SK-N-SH treated with all-trans-retinoic acid at 6 μM for 48 hours (cell line): Measurements from ENCODE around the gene PGAP1.

Experiments used
- ATAC-seq: fragments of 200-7000 bp; cut with Tn5 transposase; 3 replicates; pipeline ENCODE4 v1.9.1; 2020; ENCODE audit warnings: mild to moderate bottlenecking, moderate library complexity
- ARNTL ChIP-seq: fragments of 450-650 bp; formaldehyde crosslinking; IDR thresholded peaks from 2 replicates; pipeline ENCODE4 v1.5.0; 2020; ENCODE audit warnings: low read depth, mild to moderate bottlenecking, moderate library complexity, borderline replicate concordance
- CREB5 ChIP-seq: fragments of 250-450 bp; sonication (Bioruptor Pico); IDR thresholded peaks from 2 replicates; pipeline ENCODE4 v1.5.1; 2020; ENCODE audit warnings: low read depth, mild to moderate bottlenecking, moderate library complexity
- CSDC2 ChIP-seq: fragments of 250-450 bp; sonication (Bioruptor Pico); IDR thresholded peaks from 2 replicates; pipeline ENCODE4 v1.5.0; 2020; ENCODE audit warnings: mild to moderate bottlenecking, moderate library complexity
- CSRNP3 ChIP-seq: fragments of 250-450 bp; sonication (Bioruptor Pico); IDR thresholded peaks from 2 replicates; pipeline ENCODE4 v1.5.1; 2021; ENCODE audit warnings: mild to moderate bottlenecking, moderate library complexity
- GLIS3 ChIP-seq: fragments of 250-450 bp; sonication (Bioruptor Pico); IDR thresholded peaks from 2 replicates; pipeline ENCODE4 v1.5.0; 2020; ENCODE audit warnings: mild to moderate bottlenecking, moderate library complexity
- ISL1 ChIP-seq: fragments of 250-450 bp; sonication (Bioruptor Pico); IDR thresholded peaks from 2 replicates; pipeline ENCODE4 v2.1.2; 2022; ENCODE audit warnings: mild to moderate bottlenecking, moderate library complexity
- OSR1 ChIP-seq: fragments of 250-450 bp; sonication (Bioruptor Pico); IDR thresholded peaks from 2 replicates; pipeline ENCODE4 v1.8.0; 2022; ENCODE audit warnings: moderate library complexity, mild to moderate bottlenecking, inconsistent platforms
- POU6F1 ChIP-seq: fragments of 250-450 bp; sonication (Bioruptor Pico); IDR thresholded peaks from 2 replicates; pipeline ENCODE4 v1.8.0; 2021; ENCODE audit warnings: low read depth, mild to moderate bottlenecking, moderate library complexity, borderline replicate concordance
- PPARA ChIP-seq: fragments of 250-450 bp; sonication (Bioruptor Pico); IDR thresholded peaks from 2 replicates; pipeline ENCODE4 v1.5.0; 2020; ENCODE audit warnings: mild to moderate bottlenecking, borderline replicate concordance
- SNAI2 ChIP-seq: fragments of 250-450 bp; sonication (Bioruptor Pico); IDR thresholded peaks from 2 replicates; pipeline ENCODE4 v1.5.0; 2020; ENCODE audit warnings: mild to moderate bottlenecking, moderate library complexity
- TOX ChIP-seq: fragments of 250-450 bp; sonication (Bioruptor Pico); IDR thresholded peaks from 2 replicates; pipeline ENCODE4 v1.8.0; 2021; ENCODE audit warnings: mild to moderate bottlenecking, moderate library complexity, borderline replicate concordance
- TSHZ2 ChIP-seq: fragments of 250-450 bp; sonication (Bioruptor Pico); IDR thresholded peaks from 2 replicates; pipeline ENCODE4 v1.5.0; 2020; ENCODE audit warnings: mild to moderate bottlenecking, moderate library complexity
- ZC3H10 ChIP-seq: fragments of 250-450 bp; sonication (Bioruptor Pico); IDR thresholded peaks from 2 replicates; pipeline ENCODE4 v1.5.1; 2021; ENCODE audit warnings: mild to moderate bottlenecking, moderate library complexity
- ZFP3 ChIP-seq: fragments of 250-450 bp; sonication (Bioruptor Pico); IDR thresholded peaks from 2 replicates; pipeline ENCODE4 v1.5.0; 2020; ENCODE audit warnings: mild to moderate bottlenecking, moderate library complexity
- ZNF565 ChIP-seq: fragments of 450-650 bp; formaldehyde crosslinking; conservative IDR thresholded peaks from 2 replicates; pipeline ENCODE4 v1.5.0; 2020; ENCODE audit warnings: low read depth, mild to moderate bottlenecking, moderate library complexity
- ZNF8 ChIP-seq: fragments of 450-650 bp; formaldehyde crosslinking; IDR thresholded peaks from 2 replicates; pipeline ENCODE4 v1.5.0; 2020; ENCODE audit warnings: mild to moderate bottlenecking, moderate library complexity

The PGAP1 gene

GRCh38 chr2:196783431-196784094 lies 142.9 kb downstream of the PGAP1 start:
- TF ChIP-seq TSHZ2 (CRISPR knock-in tag) (no peak), ARNTL (CRISPR knock-in tag) (no peak), ZFP3 (CRISPR knock-in tag) (no peak), ZNF565 (no peak), SNAI2 (CRISPR knock-in tag) (no peak), CREB5 (no peak), PPARA (CRISPR knock-in tag) (no peak), OSR1 (CRISPR knock-in tag) (no peak), CSDC2 (no peak), ISL1 (CRISPR knock-in tag) (no peak), CSRNP3 (CRISPR knock-in tag) (no peak), ZC3H10 (no peak), ZNF8 (CRISPR knock-in tag) (no peak), POU6F1 (CRISPR knock-in tag) (no peak), TOX (CRISPR knock-in tag) (no peak), GLIS3 (CRISPR knock-in tag) (no peak)
- ATAC-seq: no peak
